Measurements from ENCODE around the gene ERVH48-1. TPM values are rescaled to one million over a fixed set of nuclear protein-coding genes. Genes with fewer than 3 reads are reported as not detected.
A peak's percentile ranks its signal among the peaks of the same experiment; 100 is the strongest.

ERVH48-1 gene
- total and polyA plus RNA-seq, 2 of the 8 experiments (the other 6 are each of a cell fraction or from before 2014, with no cell fraction given), result 4.2 to 17.7 TPM

DNA sequence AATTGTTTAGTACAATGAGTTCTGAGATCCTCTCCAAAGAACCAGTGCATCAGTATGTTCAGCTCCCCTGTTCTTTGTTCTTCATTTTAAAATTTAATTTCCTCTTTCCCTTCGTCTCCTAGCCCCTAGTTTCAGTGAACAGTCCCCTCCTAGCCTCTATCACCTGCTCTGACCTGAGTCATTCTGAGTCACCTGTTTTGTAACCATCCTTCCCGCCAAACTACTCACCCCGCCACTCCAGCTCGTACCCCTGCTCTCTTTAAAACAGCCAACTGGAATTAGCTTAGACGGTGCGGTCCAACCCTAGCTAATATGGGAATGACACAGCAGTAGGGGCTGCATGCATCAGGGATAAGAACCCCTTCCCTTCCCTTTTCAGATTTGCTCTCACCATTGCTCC lies 16.8 kb upstream of the ERVH48-1 start:
- Histone ChIP-seq H3K14ac (ENCODE audit: insufficient read length) (no peak overlapping the region), H3K4me3 (ENCODE audit: extremely low read depth in 1 of 4, insufficient read depth in 2 of 4, low read depth in 3 of 4, low read length in 4 of 4) (no peak overlapping the region), H3K23ac (ENCODE audit: insufficient read length) (no peak overlapping the region), H3K79me2 (ENCODE audit: control insufficient read depth in 1 of 2, insufficient read depth in 2 of 2, low read length in 2 of 2) (no peaks in the 10 kb centered on the region), H3K4me2 (ENCODE audit: insufficient read depth in 1 of 2, low read depth in 2 of 2, low read length in 2 of 2) (no peak overlapping the region), H4K8ac (ENCODE audit: extremely low read depth, insufficient read depth, low read length) (no peak overlapping the region), H3K56ac (replicated peaks; ENCODE audit: insufficient read length, low read depth, low read length) (no peak overlapping the region), H3K79me1 (ENCODE audit: low read depth, low read length) (no peaks in the 10 kb centered on the region), H4K5ac (ENCODE audit: insufficient read length, low read depth, low read length) (no peak overlapping the region), H3K23me2 (ENCODE audit: low read depth, low read length) (no peaks in the 10 kb centered on the region), H2BK120ac (replicated peaks; ENCODE audit: low read depth, low read length) (no peak overlapping the region), H2BK12ac (ENCODE audit: low read depth, low read length) (no peak overlapping the region), H4K20me1 (replicated peaks in 1 of 2; ENCODE audit: control insufficient read depth in 1 of 2, insufficient read depth in 2 of 2, low read length in 2 of 2) (no peaks in the 10 kb centered on the region), H2AK5ac (ENCODE audit: low read depth, low read length) (no peak overlapping the region), H3K4me1 (replicated peaks in 1 of 4; ENCODE audit: control insufficient read depth in 3 of 4, insufficient read depth in 4 of 4, low read length in 3 of 4) (peaks cover 0 to 15% (median 7%) of the 10 kb centered on the region in 4 experiments; a peak in 6 of 7 replicates), H2BK5ac (ENCODE audit: low read depth, low read length) (no peak overlapping the region), H3K9ac (replicated peaks in 1 of 4; ENCODE audit: extremely low read depth in 1 of 4, low read depth in 3 of 4, low read length in 3 of 4) (no peak overlapping the region), H3K4ac (replicated peaks; ENCODE audit: insufficient read length, low read depth, low read length) (no peak overlapping the region), H2BK15ac (ENCODE audit: low read length) (0 out of 2 replicates have a peak overlapping the region, but pooled peaks have one; percentile 1), H3K18ac (ENCODE audit: extremely low read depth, low read length) (no peak overlapping the region), H4K91ac (replicated peaks; ENCODE audit: insufficient read length, low read length) (no peak overlapping the region), H3K36me3 (ENCODE audit: control insufficient read depth in 2 of 4, insufficient read depth in 4 of 4, low read length in 3 of 4) (no peaks in the 10 kb centered on the region), H2AFZ (ENCODE audit: low read length) (no peak overlapping the region), H3K27me3 (replicated peaks in 1 of 4; ENCODE audit: control insufficient read depth in 3 of 4, extremely low read depth in 1 of 4, insufficient read depth in 3 of 4, low read length in 3 of 4) (no peaks in the 10 kb centered on the region), H3K27ac (ENCODE audit: low read depth, low read length) (no peak overlapping the region), H2BK20ac (ENCODE audit: low read length) (peak overlapping the region; percentile 74; the same call in 1 of the 2 replicates), H3K9me3 (ENCODE audit: insufficient read depth in 2 of 2, low read depth in 1 of 2, low read length in 1 of 2) (no peaks in the 10 kb centered on the region)
- ChIA-PET POLR2A (ENCODE audit: partially characterized antibody) (interaction anchor here (1.2 to 1.5 kb wide), 2 partner anchors 14 to 32 kb away, joined by 3 to 4 read pairs; partner anchors contain the start of gene PKNOX1), CTCF (ENCODE audit: partially characterized antibody) (interaction anchor here (0.5 to 1.1 kb wide), 3 partner anchors 8 to 77 kb away, joined by 3 to 4 read pairs (median 4); no protein-coding TSS in a partner anchor)
- 91% methylated on average over 6 of the region's 6 CpGs; no CpG with 5 or more reads in 1 of the 2 experiments for WGBS, 2 experiments (ENCODE audit: extremely low coverage in 1 of 2, insufficient coverage in 1 of 2, insufficient read length in 1 of 2, insufficient replicate concordance in 2 of 2, low coverage in 1 of 2, low lambda C conversion rate in 2 of 2, missing lambda C conversion rate in 1 of 2)
- DNase-seq (ENCODE audit: low read depth in 1 of 2, low spot score in 2 of 2) (no peak), FAIRE-seq (no peak)
- TF ChIP-seq, protein P1, sequence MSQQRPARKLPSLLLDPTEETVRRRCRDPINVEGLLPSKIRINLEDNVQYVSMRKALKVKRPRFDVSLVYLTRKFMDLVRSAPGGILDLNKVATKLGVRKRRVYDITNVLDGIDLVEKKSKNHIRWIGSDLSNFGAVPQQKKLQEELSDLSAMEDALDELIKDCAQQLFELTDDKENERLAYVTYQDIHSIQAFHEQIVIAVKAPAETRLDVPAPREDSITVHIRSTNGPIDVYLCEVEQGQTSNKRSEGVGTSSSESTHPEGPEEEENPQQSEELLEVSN (IDR thresholded peaks at IDR 0.05), result peak; percentile 30; the same call in 1 of the 2 replicates
- no peak for TF ChIP-seq EZH2 (IDR thresholded peaks at IDR 0.05; ENCODE audit: low read depth, low read length, severe bottlenecking)
